ENCODE data around the gene PKD1L1. TPM values are rescaled to one million over a fixed set of nuclear protein-coding genes. Genes with fewer than 3 reads are reported as not detected.
"Not testable (repeated sequence)": the region's sequence is repeated elsewhere in the genome, so short reads cannot be mapped to it uniquely, and the experiment has no call there.

The PKD1L1 gene
- total RNA-seq, 1 experiment from 2014 or later = 0.07 TPM

DNA sequence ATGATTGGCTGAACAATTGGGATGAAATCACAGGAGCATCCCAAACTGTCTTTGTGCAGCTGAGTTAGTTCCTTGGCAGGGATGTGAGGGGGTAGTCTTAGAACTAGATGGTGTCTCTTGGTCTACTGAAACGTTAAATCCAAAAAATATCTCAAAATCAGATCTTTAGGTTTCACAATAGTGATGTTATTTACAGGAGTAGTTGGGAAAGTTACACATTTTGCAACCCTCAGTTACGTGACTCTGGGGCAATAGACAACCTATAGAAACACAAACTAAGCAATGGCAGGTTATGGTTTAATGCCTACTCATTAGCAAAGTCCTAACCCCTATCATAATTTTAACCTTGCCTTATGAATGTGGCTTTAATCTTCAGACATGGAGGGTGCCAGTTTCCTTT lies 24.0 kb downstream of the PKD1L1 start (continued):
- TF ChIP-seq, protein P1, sequence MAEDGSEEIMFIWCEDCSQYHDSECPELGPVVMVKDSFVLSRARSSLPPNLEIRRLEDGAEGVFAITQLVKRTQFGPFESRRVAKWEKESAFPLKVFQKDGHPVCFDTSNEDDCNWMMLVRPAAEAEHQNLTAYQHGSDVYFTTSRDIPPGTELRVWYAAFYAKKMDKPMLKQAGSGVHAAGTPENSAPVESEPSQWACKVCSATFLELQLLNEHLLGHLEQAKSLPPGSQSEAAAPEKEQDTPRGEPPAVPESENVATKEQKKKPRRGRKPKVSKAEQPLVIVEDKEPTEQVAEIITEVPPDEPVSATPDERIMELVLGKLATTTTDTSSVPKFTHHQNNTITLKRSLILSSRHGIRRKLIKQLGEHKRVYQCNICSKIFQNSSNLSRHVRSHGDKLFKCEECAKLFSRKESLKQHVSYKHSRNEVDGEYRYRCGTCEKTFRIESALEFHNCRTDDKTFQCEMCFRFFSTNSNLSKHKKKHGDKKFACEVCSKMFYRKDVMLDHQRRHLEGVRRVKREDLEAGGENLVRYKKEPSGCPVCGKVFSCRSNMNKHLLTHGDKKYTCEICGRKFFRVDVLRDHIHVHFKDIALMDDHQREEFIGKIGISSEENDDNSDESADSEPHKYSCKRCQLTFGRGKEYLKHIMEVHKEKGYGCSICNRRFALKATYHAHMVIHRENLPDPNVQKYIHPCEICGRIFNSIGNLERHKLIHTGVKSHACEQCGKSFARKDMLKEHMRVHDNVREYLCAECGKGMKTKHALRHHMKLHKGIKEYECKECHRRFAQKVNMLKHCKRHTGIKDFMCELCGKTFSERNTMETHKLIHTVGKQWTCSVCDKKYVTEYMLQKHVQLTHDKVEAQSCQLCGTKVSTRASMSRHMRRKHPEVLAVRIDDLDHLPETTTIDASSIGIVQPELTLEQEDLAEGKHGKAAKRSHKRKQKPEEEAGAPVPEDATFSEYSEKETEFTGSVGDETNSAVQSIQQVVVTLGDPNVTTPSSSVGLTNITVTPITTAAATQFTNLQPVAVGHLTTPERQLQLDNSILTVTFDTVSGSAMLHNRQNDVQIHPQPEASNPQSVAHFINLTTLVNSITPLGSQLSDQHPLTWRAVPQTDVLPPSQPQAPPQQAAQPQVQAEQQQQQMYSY (CRISPR knock-in tag; IDR thresholded peaks at IDR 0.05) = no peak
- no peak for TF ChIP-seq ATF1 (CRISPR knock-in tag; IDR thresholded peaks at IDR 0.05)

DNA sequence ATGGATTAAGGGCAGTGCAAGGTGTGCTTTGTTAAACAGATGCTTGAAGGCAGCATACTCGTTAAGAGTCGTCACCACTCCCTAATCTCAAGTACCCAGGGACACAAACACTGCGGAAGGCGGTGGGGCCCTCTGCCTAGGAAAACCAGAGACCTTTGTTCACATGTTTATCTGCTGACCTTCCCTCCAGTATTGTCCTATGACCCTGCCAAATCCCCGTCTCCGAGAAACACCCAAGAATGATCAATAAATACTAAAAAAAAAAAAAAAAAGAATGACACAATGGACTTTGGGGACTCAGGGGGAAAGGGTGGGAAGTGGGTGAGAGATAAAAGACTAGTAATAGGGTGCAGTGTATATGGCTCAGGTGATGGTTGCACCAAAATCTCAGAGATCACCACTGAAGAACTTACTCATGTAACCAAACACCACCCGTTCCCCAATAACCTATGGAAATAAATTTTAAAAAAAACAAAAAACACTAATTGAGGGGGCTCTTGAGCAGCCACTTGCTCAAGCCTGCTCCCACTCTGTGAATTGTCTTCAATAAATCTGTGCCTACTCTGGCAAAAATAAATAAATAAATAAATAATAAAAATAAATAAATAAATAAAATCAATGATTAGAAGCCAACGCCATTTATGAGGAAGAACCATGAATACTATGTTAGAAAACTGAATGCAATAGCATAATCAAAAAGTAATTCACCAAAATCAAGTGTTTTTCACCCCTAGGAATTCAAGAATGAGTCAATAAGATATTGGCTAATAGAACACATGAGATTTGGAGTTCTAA lies 25.0 kb downstream of the PKD1L1 start:
- POLR2A ChIA-PET; CTCF ChIA-PET; H3K27me3 Mint-ChIP-seq (ENCODE audit: low read depth); H3K27ac Mint-ChIP-seq; H3K4me3 Mint-ChIP-seq; ATAC-seq; DNase-seq (ENCODE audit: low spot score): not testable (repeated sequence)
- Mint-ChIP-seq H3K9me3 (peaks cover 63% of the 10 kb centered on the region), H3K36me3 (peaks cover 24% of the 10 kb centered on the region), H3K4me1 (peaks cover 13% of the 10 kb centered on the region)

DNA sequence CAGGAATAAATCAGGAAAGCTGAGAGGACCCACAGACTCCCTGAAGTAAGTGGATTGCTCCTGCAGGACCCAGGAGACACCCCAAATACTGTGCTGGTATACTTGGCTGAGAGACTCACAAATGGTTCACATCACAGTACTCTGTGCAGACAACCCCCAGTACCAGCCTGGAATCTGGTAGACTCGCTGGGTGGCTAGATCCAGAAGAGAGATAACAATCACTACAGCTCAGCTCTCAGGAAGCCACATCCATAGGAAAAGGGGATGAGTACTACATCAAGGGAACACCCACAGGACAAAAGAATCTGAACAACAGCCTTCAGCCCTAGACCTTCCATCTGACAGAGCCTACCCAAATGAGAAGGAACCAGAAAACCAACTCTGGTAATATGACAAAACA lies 31.8 kb downstream of the PKD1L1 start:
- POLR2A ChIA-PET; H3K4me3 Mint-ChIP-seq; H3K27ac Mint-ChIP-seq; H3K27me3 Mint-ChIP-seq (ENCODE audit: low read depth); DNase-seq (ENCODE audit: low spot score); ATAC-seq: not testable (repeated sequence)
- CTCF ChIA-PET = interaction anchor here (1.0 kb wide), 1 partner anchor 29 kb away, joined by 3 read pairs; no protein-coding TSS in a partner anchor
- H3K4me1 Mint-ChIP-seq = peaks cover 24% of the 10 kb centered on the region
- peaks cover 39% of the 10 kb centered on the region for H3K9me3 Mint-ChIP-seq
- peaks cover 16% of the 10 kb centered on the region; the same call in 1 of the 2 replicates for H3K36me3 Mint-ChIP-seq

DNA sequence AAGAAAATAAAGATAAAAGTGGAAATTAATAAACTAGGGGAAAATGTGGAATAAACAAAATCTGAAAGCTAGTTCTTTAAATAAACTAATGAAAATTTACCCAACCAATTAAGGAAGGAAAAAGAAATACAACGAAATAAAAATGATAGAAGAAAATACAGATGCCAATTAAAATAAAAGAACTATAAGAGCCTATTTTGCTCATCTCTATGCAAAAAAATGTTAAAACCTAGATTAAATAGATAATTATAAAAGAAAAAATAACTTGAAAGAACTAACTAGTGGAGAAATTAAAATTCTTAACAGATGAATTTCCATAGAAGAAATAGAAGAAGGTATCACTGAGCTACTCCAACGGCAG lies 32.7 kb downstream of the PKD1L1 start:
- Mint-ChIP-seq H3K4me3 (no peak overlapping the region), H3K27ac (no peak overlapping the region)

DNA sequence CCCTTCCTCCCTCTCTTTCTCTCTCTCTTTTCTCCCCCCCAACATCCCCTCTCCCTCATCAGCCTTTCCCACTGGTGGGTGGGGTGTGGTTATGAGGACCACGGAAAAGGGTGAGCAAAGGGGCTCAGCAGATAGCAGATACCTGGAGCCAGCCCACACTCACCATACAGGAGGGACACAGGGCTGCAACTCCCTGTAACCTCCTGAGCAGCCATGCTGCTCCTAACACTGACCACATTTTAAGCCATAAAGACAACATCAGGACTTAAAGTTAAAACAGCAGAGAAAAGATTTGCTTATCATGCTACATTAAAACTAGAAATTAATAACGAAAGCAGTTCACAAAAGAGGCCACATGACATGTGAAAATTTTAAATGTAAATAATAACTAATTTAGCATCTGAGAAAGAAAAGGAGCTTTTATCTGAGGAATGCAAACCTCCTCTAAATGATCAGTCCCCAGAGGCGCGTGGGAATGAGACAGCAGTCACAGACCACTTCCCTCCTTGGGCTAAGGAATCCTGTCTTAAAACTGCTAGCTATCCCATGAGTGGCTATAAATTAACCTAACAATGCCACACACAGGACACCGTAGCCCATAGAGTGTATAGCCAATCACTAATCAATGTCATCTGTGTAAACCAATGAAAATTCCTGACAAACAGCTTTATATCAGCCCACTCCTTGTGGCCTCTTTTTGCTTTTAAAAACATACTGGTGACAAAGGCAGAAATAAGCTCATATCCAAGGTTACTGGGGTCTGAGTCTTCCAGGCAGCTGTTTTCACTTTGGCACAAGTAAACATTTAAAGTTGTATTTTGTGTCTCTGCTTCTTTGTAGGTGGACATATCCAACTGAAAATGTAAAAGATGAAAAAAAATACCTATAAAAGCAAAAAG lies 33.3 kb downstream of the PKD1L1 start:
- peaks cover 12% of the 10 kb centered on the region; the same call in 1 of the 2 replicates for H3K36me3 Mint-ChIP-seq
- ATAC-seq (peak; percentile 87), DNase-seq (ENCODE audit: low spot score) (no peak)
- H3K27ac Mint-ChIP-seq = no peak overlapping the region; the same call in 1 of the 2 replicates
- peaks cover 24% of the 10 kb centered on the region for H3K4me1 Mint-ChIP-seq
- H3K27me3 Mint-ChIP-seq (ENCODE audit: low read depth) = no peaks in the 10 kb centered on the region
- H3K4me3 Mint-ChIP-seq = no peak overlapping the region
- H3K9me3 Mint-ChIP-seq = peaks cover 25% of the 10 kb centered on the region
- POLR2A ChIA-PET = no interaction called here
- CTCF ChIA-PET = interaction anchor here (1.0 to 1.3 kb wide), 3 partner anchors 23 to 195 kb away, joined by 3 to 5 read pairs (median 4); no protein-coding TSS in a partner anchor
- TF ChIP-seq ZNF232 (CRISPR knock-in tag; IDR thresholded peaks at IDR 0.05) (no peak), MYBL2 (CRISPR knock-in tag; IDR thresholded peaks at IDR 0.05) (no peak), NFYB (CRISPR knock-in tag; conservative IDR thresholded peaks at IDR 0.05; ENCODE audit: low read depth) (no peak), TCF7 (CRISPR knock-in tag; IDR thresholded peaks at IDR 0.05; ENCODE audit: low read depth) (no peak), SMAD4 (CRISPR knock-in tag; IDR thresholded peaks at IDR 0.05) (no peak), NR3C1 (CRISPR knock-in tag; conservative IDR thresholded peaks at IDR 0.05; ENCODE audit: low read depth) (no peak), RELA (CRISPR knock-in tag; IDR thresholded peaks at IDR 0.05; ENCODE audit: borderline replicate concordance) (no peak), OVOL2 (CRISPR knock-in tag; IDR thresholded peaks at IDR 0.05; ENCODE audit: borderline replicate concordance) (no peak), ZNF317 (CRISPR knock-in tag; IDR thresholded peaks at IDR 0.05; ENCODE audit: borderline replicate concordance, low read depth) (no peak)
- TF ChIP-seq, protein P2, sequence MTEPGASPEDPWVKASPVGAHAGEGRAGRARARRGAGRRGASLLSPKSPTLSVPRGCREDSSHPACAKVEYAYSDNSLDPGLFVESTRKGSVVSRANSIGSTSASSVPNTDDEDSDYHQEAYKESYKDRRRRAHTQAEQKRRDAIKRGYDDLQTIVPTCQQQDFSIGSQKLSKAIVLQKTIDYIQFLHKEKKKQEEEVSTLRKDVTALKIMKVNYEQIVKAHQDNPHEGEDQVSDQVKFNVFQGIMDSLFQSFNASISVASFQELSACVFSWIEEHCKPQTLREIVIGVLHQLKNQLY (CRISPR knock-in tag; IDR thresholded peaks at IDR 0.05) = no peak
- TF ChIP-seq, protein P3, sequence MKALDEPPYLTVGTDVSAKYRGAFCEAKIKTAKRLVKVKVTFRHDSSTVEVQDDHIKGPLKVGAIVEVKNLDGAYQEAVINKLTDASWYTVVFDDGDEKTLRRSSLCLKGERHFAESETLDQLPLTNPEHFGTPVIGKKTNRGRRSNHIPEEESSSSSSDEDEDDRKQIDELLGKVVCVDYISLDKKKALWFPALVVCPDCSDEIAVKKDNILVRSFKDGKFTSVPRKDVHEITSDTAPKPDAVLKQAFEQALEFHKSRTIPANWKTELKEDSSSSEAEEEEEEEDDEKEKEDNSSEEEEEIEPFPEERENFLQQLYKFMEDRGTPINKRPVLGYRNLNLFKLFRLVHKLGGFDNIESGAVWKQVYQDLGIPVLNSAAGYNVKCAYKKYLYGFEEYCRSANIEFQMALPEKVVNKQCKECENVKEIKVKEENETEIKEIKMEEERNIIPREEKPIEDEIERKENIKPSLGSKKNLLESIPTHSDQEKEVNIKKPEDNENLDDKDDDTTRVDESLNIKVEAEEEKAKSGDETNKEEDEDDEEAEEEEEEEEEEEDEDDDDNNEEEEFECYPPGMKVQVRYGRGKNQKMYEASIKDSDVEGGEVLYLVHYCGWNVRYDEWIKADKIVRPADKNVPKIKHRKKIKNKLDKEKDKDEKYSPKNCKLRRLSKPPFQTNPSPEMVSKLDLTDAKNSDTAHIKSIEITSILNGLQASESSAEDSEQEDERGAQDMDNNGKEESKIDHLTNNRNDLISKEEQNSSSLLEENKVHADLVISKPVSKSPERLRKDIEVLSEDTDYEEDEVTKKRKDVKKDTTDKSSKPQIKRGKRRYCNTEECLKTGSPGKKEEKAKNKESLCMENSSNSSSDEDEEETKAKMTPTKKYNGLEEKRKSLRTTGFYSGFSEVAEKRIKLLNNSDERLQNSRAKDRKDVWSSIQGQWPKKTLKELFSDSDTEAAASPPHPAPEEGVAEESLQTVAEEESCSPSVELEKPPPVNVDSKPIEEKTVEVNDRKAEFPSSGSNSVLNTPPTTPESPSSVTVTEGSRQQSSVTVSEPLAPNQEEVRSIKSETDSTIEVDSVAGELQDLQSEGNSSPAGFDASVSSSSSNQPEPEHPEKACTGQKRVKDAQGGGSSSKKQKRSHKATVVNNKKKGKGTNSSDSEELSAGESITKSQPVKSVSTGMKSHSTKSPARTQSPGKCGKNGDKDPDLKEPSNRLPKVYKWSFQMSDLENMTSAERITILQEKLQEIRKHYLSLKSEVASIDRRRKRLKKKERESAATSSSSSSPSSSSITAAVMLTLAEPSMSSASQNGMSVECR (CRISPR knock-in tag; IDR thresholded peaks at IDR 0.05; ENCODE audit: borderline replicate concordance) = no peak

More for the DNA sequence above, 32.7 kb downstream of the PKD1L1 start:
- CTCF ChIA-PET = interaction anchor here (1.0 to 1.3 kb wide), 4 partner anchors 22 to 195 kb away, joined by 3 to 5 read pairs (median 4); no protein-coding TSS in a partner anchor
- TF ChIP-seq JUN (CRISPR knock-in tag; IDR thresholded peaks at IDR 0.05) (no peak), GTF2I (CRISPR knock-in tag; conservative IDR thresholded peaks at IDR 0.05) (no peak)
- DNase-seq (ENCODE audit: low spot score) (no peak), ATAC-seq (no peak)
- H3K4me1 Mint-ChIP-seq = peaks cover 24% of the 10 kb centered on the region
- H3K9me3 Mint-ChIP-seq = peaks cover 31% of the 10 kb centered on the region
- H3K36me3 Mint-ChIP-seq = peaks cover 12% of the 10 kb centered on the region; the same call in 1 of the 2 replicates
- POLR2A ChIA-PET = no interaction called here
- H3K27me3 Mint-ChIP-seq (ENCODE audit: low read depth) = no peaks in the 10 kb centered on the region
